Neural cell (in vitro differentiated cells): ENCODE measurements around the gene CHADL.

Experiments
- CTCF ChIP-seq: fragments of 450-650 bp; IDR thresholded peaks from 2 replicates; pipeline ENCODE4 v1.5.1; 2014; ENCODE audit warnings: antibody characterized with exemption, mild to moderate bottlenecking, moderate library complexity; ENCODE audit not compliant: poor library complexity, severe bottlenecking
- EP300 ChIP-seq: fragments of 450-650 bp; conservative IDR thresholded peaks from 2 replicates; pipeline ENCODE4 v1.6.1; 2014; ENCODE audit warnings: antibody characterized with exemption, mild to moderate bottlenecking, moderate library complexity; ENCODE audit not compliant: poor library complexity, severe bottlenecking
- EZH2 ChIP-seq: fragments of 200-600, 300-800 bp; shearing (Covaris generic), sonication (generic); IDR thresholded peaks from 2 replicates; pipeline ENCODE4 v1.6.1; 2014; ENCODE audit warnings: antibody characterized with exemption, low read length, borderline replicate concordance, mild to moderate bottlenecking; ENCODE audit not compliant: insufficient read depth, poor library complexity, severe bottlenecking
- POLR2AphosphoS5 ChIP-seq: IDR thresholded peaks from 2 replicates; pipeline ENCODE4 v1.6.1; 2012
- RAD21 ChIP-seq: fragments of 450-650 bp; conservative IDR thresholded peaks from 2 replicates; pipeline ENCODE4 v1.6.1; 2014; ENCODE audit warnings: antibody characterized with exemption, mild to moderate bottlenecking, moderate library complexity
- REST ChIP-seq: IDR thresholded peaks from 2 replicates; pipeline ENCODE4 v1.6.1; 2012; ENCODE audit warnings: borderline replicate concordance
- TAF1 ChIP-seq: IDR thresholded peaks from 2 replicates; pipeline ENCODE4 v1.6.1; 2012; ENCODE audit warnings: low read depth

- TF ChIP-seq CTCF (no peak), EZH2 (no peak), RAD21 (no peak), TAF1 (no peak), POLR2AphosphoS5 (no peak), REST (no peak), EP300 (no peak)
Observed at GRCh38 chr22:41230401-41230785, 10.3 kb downstream of the CHADL start.
